ENCODE data around the gene CNTRL.
"Not testable (repeated sequence)": the region's sequence is repeated elsewhere in the genome, so short reads cannot be mapped to it uniquely, and the experiment has no call there.

The CNTRL gene

DNA sequence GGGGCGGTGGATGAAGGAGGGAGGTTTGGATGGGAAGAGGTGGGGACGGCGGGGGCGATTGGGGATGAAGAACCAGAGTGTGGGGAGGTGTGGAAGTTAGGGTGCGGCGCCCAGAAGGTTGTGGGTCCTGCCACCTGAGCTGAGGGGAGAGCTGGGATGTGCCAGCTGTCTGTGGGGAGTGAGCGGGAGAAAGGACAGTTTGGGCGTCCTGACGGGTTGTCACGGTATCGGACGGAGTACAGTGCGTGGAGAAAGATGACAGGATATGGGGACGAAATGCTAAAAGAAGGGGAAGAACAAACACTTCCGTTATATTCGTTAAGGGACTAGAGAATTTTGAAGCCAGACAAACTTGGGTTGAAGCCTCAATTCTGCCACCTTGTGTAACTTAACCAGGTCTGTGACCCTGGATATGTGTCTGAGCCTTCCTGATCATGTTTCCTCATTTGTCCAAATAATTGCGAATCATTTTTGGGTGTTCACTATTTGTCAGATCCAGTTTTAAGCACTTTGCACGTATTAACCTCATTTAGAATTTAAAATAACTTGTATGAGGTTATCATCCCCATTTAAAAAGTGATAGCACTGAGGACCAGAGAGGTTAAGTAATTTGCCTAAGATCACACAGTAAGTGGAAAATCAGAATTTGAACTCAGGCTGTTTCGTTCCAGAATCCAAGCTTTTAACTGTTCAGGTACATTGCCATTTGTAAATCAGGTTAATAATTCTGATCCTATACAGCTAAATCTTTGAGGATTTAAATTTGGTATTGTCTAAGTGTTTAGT is 689 bp downstream of the CNTRL start:
- no peak for DNase-seq

DNA sequence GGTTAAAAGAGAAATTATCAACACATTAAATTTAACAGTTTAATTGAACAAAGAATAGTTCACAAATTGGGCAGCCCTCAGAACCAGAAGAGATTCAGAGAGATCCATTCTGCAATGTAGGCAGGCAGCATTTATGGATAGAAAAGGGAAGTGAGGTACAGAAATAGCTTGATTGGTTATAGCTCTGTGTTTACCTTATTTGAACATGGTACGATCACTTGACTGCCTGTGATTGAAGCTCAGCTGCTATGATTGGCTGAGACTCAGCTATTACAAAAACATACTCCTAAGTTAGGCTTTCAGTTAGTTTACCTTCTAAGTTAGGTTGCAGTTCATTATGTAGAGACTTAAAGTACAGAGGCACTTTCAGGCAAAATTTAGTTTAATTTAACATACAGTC is 7.3 kb downstream of the CNTRL start:
- no peak for DNase-seq

DNA sequence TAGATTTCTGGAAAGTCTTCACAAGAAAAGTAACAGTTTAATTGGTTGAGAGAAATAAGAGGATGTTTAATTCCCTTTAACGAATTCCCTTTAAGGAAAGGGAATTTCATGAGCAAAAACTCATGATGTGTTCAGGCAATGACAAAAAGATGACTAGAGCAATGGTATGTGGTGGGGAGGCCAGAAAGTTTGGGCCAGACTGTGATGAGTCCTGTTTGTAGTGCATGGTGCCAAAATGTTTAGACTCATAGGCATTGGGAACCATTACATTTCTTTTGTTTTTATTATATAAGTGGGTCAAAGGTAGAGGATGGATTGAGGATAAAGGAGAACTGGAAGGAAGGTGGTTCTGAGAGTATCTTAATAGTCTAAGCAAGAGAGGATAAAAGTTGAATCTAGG is 10.9 kb downstream of the CNTRL start:
- no peak for DNase-seq

DNA sequence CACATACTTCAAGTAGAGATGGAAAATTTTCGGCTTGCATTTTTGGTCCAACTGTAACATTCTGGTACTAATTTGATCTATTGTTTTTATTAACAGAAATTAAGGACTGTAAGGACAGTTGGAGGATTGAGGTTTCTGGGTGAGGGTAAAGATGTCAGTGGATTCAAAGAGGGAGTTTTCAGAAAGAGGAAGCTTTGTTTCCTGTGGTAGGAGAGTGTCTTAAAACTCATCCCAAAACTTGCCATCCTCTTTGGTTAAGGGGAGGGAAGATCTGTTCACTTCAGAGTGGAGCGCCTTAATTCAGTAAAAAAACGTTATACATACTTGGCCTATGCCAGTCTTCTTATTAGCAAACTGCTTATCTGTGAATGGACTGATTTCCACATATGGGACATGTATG is 13.8 kb downstream of the CNTRL start:
- no peak for DNase-seq

DNA sequence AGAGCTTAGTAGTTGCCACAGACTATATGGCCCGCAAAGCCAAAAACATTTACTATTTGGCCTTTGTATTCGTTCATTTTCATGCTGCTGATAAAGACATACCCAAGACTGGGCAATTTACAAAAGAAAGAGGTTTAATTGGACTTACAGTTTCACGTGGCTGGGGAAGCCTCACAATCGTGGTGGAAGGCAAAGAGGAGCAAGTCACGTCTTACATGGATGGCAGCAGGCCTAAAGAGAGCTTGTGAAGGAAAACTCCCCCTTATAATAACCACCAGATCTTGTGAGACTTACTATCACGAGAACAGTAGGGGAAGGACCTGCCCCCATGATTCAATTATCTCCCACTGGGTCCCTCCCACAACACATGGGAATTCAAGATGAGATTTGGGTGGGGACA is 16.0 kb downstream of the CNTRL start:
- not testable (repeated sequence) for DNase-seq

DNA sequence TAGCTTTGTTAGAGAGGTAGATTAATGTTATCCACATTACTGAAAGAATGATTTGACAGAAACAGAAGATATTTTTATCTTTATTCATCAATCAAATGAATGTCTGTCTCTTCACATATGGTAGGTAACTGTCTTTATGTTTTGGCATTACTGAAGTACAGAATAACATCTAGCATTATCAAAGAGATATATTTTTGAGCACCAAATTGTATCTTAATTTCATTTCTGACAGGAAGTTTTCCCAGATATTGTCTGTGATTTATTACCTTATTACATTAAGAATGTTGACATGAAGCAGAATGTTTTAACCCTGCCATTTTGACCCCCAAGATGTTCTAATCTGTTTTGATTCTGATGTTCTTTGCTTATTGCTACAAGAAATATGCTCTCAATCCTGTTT is 20.3 kb downstream of the CNTRL start:
- no peak for DNase-seq

DNA sequence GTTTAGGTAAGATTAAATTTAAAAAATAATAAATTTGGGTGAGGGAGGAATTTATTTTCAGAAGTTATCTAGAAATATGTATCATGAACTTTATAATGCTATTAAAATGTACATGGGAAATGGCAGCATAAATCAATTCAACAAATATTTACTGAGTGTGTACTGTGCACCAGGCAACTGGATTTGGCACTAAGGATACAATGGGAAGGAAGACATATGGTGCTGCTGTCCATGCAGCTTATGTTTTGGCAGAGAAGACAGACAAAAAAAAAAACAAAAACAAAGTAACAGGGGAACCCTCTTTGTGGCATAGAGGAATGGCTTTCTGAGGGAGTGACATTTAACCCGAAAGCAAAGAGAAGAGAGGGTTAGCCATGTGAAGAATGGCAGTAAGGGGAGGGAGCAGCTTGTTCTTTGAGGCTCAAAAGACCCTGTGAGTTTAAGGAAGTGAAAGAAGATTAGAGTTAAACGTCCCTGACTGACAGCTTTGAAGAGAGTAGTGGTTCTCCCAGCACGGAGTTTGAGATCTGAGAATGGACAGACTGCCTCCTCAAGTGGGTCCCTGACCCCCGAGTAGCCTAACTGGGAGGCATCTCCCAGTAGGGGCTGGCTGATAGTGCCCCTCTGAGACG is 23.9 kb downstream of the CNTRL start:
- DNase-seq = no peak

DNA sequence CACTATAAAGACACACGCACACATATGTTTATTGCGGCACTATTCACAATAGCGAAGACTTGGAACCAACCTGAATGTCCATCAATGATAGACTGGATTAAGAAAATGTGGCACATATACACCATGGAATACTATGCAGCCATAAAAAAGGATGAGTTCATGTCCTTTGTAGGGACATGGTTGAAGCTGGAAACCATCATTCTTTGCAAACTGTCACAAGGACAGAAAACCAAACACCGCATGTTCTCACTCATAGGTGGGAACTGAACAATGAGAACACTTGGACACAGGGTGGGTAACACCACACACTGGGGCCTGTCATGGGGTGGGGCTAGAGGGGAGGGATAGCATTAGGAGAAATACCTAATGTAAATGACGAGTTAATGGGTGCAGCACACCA is 29.3 kb downstream of the CNTRL start:
- DNase-seq = not testable (repeated sequence)

DNA sequence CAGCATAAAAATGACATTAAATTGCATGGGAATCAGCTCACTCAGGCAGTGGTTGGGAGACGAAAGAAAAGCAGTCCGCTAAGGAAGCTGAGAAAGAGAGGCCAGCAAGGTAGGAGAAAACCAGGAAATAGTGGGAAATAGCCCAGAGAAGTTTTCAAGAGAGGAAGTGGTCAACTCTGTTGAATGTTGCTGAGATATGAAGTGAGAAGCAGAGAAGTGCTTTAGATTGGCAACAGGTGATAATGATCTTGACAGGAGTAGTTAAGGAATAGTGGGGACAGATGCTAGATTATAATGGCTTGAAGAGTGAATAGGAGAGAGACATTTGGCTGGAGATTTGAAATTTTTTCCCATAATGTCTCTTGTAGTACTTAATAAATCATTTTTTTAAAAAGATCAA is 30.8 kb downstream of the CNTRL start:
- DNase-seq = no peak

DNA sequence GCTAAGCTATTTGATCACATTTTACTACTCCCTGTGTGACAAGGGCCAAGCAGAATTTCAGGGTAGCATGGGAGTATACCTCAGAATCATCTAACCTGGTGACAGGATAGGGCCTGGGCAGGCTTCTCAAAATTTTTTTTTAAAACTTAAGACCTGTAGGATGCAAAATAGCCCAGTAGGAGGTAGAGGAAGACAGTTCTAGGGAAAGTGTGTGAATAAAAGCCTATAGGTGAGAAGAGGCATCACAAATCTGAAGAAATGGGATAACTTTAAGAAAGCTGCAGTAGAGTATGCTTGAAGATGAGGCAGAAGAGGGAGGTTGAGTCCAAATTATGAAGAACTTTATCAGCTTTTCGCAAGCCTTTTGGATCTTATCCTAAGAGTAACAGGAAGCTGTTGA is 32.3 kb downstream of the CNTRL start:
- no peak for DNase-seq

DNA sequence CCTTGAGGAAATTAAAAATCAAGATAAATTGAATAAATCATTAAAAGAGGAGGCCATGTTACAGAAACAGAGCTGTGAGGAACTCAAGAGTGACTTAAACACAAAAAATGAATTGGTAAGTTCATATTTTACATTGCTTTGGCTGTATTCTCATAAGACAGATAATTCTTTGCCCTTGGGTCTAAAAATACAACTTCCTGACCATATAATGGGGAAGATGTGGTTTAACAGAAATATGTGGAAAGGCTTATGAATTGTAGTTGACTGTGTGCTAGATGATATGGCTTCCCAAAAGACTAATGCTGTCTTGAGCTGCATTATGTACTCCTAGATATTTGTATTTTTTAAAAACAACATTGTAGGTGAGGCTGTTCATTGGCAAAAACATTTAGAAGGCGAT is 33.1 kb downstream of the CNTRL start:
- no peak for DNase-seq

DNA sequence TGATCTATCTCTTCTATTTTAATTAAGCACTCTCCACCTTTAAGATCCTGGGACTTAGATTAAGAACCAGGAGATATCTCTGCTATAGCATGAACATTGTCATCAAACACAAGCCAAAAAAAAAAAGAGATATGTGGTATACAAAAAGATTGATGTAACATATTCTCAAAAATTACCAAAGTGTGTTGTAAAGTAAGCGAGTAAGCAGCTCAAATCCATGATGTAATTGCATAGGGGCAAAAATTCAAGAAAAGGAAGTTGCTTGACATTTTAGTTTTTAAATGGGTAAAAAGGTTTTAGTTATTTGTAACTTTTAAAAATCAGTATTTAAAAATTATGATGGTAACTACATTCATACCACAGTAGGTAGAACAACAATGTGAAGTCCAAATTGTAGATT is 40.7 kb downstream of the CNTRL start:
- no peak for DNase-seq

DNA sequence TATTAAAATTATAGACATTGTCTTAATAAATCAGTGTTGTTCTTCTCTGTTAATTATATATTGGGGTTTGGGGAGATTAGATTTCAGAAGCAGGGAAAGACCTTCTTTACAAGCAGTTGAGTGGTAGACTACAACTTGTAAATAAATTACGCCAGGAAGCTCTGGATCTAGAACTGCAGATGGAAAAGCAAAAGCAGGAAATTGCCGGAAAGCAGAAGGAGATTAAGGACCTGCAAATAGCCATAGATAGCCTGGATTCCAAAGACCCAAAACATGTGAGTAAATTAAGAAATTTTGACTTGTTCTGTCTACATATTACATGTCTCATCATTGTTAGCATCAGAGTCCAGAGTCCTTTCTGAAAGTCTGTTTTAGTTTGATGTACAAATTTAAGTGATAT is 43.5 kb downstream of the CNTRL start:
- no peak for DNase-seq

DNA sequence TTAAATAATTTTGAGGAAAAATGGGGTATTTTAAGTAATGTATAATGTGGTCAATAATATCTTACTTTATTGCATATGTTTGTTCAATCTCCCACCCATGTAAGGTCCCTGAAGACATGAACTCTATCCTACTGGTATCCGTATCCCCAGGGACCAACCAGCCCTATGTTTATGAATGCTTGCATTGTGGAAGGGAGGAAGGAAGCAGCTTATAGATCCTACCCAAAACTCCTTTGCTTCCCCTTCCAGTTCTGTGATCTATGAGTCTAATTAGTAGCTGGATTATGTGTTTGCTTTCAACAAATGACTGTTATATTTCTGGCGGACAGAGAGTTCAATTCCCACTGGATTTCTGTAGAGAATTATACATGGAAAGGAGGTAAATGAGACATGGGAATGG is 45.6 kb downstream of the CNTRL start:
- no peak for DNase-seq

DNA sequence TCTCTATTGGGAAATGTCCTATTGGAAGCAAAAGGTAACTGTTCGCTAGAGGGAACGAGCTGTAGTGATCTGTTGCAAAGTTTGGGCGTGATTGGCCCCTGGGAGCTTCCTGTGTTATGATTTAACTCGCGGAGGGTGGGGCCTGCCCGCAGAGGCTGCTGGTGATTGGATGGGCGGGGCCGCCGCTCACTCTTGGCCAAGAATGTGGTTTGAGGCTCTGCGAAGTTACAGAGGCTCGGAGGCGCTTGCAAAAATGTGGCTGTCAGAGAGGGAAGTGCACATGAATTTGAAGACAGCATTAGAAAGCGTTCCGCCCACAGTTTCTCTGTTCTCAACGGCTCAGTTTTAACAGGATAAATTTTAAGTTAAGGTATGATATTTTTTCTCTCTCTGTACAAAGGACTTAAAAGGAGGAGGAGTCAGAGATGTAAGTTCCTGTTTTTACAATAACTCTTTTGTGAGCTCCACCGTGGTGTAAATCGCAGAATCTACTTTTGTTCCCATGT is 46.9 kb downstream of the CNTRL start:
- DNase-seq = peak; percentile 96

DNA sequence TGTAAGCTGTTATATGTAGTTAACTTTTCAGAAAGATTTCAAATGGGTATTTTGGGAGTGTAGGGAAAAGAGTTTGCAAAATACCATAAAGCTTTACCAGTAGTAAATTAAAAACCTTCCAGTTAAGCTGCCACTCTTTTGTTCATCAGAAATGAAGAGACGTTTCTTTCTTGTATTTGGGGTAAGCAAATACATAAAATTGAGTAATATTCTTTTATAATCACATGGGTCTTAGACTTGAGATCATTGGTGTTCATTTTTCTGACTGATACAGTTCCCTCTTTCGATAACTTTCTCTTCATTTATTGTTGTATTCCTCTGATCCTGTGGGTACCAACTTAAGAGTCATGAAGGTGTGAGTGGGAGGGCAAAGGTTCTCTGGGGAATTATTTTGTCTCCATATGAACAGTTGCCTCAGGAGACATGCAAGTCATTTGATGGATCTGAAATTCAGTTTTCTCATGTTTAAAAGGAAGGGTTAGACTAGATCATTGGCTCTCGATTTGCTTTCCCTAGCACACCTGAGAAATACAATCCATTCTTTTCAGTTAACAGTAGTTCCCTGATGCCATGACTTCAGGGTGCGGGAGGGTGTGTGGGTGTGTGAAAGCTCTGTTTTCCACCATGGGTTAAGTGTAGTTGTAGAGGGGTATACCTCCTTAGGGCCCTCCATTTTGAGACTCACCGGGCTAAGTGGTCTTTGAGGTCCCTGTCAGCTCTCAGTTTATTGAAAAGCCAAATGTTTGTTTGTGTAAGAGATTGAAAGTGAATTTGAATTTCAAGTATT is 47.7 kb downstream of the CNTRL start:
- DNase-seq = no peak

DNA sequence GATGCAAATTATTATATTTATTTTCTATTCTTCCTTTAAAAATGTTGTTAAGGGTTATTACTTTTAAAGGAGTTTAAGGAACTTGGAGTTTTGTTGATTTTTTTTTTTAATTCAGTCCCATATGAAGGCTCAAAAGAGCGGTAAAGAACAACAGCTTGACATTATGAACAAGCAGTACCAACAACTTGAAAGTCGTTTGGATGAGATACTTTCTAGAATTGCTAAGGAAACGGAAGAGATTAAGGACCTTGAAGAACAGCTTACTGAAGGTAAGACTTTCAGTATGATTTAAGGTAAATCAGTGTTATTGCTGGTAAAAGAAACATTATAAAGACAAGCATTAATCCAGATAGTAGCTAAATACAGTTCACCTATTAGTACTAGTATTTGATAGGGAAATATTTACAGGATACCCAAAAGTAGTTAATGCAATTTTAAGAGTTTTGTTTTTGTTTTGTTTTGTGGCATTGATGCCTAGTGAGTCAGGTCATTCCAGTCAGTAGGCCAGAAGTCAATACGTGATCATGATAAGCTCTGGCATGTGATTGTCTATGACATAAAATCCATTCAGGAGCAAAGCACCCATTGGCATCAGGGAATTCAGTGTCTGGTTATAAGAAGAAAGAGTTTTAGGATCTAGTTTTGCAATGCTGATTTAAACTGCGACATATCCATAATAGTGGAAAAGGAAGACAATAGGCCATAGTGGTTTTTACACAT is 49.2 kb downstream of the CNTRL start:
- no peak for DNase-seq

DNA sequence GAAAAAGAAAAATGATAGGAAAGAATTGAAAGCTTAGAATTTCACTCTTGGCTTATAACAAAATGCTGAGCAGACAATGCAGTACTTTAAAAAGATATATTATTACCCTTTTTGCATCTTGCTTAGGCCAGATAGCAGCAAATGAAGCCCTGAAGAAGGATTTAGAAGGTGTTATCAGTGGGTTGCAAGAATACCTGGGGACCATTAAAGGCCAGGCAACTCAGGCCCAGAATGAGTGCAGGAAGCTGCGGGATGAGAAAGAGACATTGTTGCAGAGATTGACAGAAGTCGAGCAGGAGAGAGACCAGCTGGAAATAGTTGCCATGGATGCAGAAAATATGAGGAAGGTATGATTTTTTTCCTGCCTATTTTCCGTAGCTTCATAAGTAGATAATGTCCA is 50.8 kb downstream of the CNTRL start:
- DNase-seq = no peak

DNA sequence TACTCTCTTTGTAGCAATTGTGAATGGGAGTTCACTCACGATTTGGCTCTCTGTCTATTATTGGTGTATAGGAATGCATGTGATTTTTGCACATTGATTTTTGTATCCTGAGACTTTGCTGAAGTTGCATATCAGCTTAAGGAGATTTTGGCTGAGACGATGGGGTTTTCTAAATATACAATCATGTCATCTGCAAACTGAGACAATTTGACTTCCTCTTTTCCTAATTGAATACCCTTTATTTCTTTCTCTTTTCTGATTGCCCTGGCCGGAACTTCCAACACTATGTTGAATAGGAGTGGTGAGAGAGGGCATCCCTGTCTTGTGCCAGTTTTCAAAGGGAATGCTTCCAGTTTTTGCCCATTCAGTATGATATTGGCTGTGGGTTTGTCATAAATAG is 54.6 kb downstream of the CNTRL start:
- DNase-seq = not testable (repeated sequence)

DNA sequence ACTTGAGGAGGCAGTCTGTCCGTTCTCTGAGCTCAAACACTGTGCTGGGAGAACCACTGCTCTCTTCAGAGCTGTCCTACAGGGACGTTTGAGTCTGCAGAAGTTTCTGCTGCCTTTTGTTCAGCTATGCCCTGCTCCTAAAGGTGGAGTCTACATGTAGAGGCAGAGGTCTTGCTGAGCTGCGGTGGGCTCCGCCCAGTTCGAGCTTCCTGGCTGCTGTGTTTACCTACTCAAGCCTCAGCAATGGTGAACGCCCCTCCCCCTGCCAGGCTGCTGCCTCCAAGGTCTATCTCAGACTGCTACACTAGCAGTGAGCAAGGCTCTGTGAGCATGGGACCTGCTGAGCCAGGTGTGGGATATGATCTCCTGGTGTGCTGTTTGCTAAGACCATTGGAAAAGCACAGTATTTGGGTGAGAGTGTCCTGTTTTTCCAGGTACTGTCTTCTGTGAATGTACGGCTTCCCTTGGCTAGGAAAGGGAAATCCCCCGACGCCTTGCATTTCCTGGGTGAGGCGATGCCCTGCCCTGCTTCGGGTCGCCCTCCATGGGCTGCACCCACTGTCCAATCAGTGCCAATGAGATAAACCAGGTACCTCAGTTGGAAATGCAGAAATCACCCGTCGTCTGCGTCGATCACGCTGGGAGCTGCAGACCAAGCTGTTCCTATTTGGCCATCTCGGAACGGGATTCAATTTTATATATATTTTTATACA is 58.5 kb downstream of the CNTRL start:
- peak; percentile 85 for DNase-seq

DNA sequence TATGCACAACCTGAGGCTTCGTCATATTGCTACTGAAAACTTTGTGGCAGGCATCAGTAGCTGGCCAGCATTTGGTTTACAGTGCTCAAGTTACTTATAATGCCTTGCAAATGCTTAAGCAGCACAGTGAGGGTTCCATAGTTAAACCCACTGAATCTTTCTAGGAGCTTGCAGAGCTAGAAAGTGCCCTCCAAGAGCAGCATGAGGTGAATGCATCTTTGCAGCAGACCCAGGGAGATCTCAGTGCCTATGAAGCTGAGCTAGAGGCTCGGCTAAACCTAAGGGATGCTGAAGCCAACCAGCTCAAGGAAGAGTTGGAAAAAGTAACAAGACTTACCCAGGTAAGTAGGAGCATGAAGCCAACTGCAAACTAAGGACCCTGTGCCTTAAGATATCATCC is 60.9 kb downstream of the CNTRL start:
- no peak for DNase-seq

DNA sequence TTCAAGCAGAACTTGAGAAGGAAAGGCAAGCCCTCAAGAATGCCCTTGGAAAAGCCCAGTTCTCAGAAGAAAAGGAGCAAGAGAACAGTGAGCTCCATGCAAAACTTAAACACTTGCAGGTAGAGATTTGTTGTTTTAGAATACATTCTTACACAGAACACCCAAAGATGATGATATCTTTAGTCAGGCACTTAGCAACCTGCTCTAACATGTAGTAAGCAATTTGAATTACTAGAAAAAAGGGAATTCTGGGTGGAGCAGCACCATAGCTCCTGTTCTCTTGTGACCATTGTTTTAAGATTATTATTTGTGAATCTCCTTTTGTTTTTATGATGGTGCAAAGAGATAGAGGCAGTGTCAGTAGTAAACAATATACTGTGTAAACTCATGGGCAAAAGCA is 63.8 kb downstream of the CNTRL start:
- no peak for DNase-seq

DNA sequence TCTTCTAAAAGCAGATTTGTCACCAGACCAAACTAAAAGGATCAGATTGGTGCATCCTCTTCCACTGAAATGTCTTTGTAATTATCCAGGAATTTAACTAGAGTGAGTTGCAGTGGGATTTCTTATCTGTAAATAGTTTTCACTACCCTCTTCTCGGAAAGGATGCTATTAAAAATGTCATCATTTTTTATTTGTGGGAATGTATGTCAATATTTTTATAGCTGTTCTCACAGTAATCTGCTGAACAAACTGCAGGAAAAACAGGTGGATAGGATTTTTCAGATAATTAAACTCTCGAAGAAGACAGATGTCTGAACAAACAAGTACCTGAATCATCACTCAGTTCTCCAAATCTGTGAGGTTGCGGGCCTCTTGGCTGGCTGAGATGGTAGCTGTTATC is 64.2 kb downstream of the CNTRL start:
- DNase-seq = no peak

Measured in activated gamma-delta T cell treated with Interleukin-2 at 50 U/mL for 16 hours (primary cell).